ENCODE data around the gene STOML1.

The STOML1 gene

GRCh38 chr15:73930790-73931281, 61.3 kb downstream of the STOML1 start:
- no peak for TF ChIP-seq CTCF (conservative IDR thresholded peaks at IDR 0.05; ENCODE audit: control insufficient read depth, insufficient read depth, low read depth, low read length)
- DNase-seq (ENCODE audit: low read depth) = peak; percentile 96
- no peak overlapping the region for H3K4me3 ChIP-seq (ENCODE audit: control insufficient read depth, low read depth, low read length)

GRCh38 chr15:73930371-73930770, 61.7 kb downstream of the STOML1 start:
- H3K4me3 ChIP-seq (ENCODE audit: control insufficient read depth, low read depth, low read length) = peak overlapping the region; percentile 81
- peak; percentile 96 for DNase-seq (ENCODE audit: low read depth)
- TF ChIP-seq CTCF (conservative IDR thresholded peaks at IDR 0.05; ENCODE audit: control insufficient read depth, insufficient read depth, low read depth, low read length) = no peak

GRCh38 chr15:73928971-73929627, 63.0 kb downstream of the STOML1 start:
- peak overlapping the region; percentile 81 for H3K4me3 ChIP-seq (ENCODE audit: control insufficient read depth, low read depth, low read length)
- TF ChIP-seq CTCF (conservative IDR thresholded peaks at IDR 0.05; ENCODE audit: control insufficient read depth, insufficient read depth, low read depth, low read length) = no peak
- DNase-seq (ENCODE audit: low read depth) = peak; percentile 43

All from fibroblast of mammary gland (primary cell).